NCI-H2029 (cell line): ENCODE data around the gene DPP10.

ENCODE experiments used
- DNase-seq: peaks from one replicate; lab custom pipeline; 2025; lab: John Stamatoyannopoulos, UW

DPP10 gene

GRCh38 chr2:115568643-115569042 is 1126.2 kb downstream of the DPP10 start:
- no peak for DNase-seq

GRCh38 chr2:115569547-115569946 is 1127.1 kb downstream of the DPP10 start:
- DNase-seq, result no peak

- no peak for DNase-seq
Observed at GRCh38 chr2:115572746-115573145, 1130.3 kb downstream of the DPP10 start.

- DNase-seq, result no peak
Observed at GRCh38 chr2:115573756-115574155, 1131.3 kb downstream of the DPP10 start.

DNA sequence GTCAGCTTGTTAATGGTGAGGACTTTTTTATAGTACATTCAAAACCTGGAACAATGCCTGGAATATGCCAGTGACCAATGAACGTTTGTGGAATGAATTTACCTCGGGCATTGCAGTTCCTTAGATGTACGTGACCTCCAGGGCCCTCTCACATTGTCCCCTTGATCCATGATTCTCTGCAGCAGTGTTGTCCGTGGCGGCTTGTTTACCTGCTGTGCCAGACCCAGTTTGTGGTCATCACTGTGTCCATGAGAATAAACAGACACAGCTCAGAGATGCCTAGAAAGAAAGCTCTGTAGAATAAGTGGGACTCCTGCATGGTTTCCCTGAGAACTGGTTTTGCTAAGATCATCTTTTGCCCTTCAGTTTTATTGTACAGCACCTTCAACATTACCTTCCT is 1132.2 kb downstream of the DPP10 start:
- DNase-seq, result peak; percentile 5

GRCh38 chr2:115580784-115581183 is 1138.3 kb downstream of the DPP10 start:
- no peak for DNase-seq

GRCh38 chr2:115584507-115584906 is 1142.1 kb downstream of the DPP10 start:
- no peak for DNase-seq

DNA sequence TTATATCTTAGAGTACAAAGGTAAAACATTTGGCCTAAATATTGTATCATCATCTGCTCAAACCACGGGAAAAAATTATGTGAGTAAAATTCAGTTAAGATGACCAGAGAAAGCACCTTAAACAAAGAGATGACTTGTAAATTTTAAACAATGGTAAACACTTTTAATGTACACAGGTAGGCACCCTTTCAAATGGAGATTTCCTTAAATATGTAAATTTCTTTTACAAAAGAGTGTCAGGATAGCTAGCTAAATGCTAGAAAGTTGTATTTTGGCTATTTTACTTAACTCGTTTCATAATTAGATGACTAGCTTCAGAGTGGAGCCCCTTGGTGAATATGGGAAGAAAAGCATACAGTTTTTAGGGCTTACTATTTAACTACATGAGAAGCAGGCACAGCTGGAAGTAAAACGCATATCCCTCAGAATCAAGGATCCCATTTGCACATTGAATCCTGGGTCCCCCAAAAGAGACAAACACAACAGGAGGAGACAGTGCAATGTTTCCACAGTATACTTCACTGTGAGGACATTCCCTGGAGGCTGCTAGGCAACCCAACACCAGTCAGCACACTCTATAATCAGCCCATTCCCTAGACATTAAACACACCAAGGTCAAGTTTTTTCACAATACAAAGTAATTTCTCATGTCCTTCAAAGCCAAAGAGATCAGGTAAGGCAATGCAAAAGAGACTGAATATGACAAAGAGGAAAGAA is 1154.4 kb downstream of the DPP10 start:
- DNase-seq, result no peak

DNA sequence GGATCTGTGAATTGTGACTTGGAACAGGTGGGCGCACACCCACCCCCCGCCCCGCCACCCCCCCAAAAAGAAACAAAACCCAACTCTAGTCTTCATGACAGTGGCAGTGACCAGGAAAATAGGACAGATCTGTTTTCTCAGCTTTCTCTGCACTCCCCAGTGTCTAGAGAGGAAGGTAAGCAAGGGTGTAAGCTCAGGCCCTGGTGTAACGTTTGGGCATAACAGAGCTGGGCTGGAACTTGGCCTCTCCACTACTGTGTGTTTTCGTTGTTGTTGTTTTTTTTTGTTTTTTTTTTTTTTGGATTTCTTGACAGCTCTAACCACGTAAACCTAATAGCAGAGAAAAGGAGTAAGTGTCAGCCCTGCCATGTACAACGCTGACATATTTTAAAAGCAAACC is 1160.8 kb downstream of the DPP10 start:
- DNase-seq, result no peak

GRCh38 chr2:115606350-115606749 is 1163.9 kb downstream of the DPP10 start:
- DNase-seq, result no peak

DNA sequence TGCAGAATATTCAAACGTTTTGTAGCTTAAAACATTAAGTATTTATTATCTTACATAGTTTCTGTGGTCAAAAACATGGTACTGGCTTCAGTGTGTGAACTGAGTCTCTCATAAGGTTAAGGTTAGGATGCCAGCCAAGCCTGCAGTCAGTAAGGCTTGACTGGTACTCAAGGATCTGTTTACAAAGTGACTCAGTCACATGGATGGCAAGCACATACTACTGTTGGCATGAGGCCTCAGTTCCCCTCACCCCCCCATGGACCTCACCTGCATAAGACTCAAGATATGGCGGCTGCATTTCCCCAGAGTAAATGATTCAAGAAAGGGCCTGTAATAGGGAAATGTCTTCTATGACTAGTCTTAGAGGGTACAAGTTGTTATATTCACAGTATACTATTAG is 1167.5 kb downstream of the DPP10 start:
- DNase-seq, result peak; percentile 85

DNA sequence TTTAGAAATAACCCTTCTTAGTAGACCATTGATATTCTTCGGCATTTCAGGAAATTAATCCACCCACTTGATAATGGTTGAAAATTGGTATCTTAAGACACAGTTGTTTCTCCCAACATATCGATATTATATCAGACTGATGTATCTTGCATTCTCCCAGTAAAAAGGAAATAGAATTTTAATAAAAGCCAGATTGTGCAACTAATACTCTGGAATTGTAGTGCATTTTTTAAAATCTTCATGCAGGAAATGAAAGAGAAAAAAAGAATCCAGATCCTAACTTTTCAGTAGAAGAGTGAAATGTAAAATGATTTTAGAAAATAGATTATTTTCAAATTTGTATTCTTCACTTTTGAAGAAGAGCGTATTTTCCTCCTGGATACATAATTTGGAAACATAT is 1168.4 kb downstream of the DPP10 start:
- no peak for DNase-seq

GRCh38 chr2:115624332-115624731 is 1181.9 kb downstream of the DPP10 start:
- DNase-seq, result no peak

DNA sequence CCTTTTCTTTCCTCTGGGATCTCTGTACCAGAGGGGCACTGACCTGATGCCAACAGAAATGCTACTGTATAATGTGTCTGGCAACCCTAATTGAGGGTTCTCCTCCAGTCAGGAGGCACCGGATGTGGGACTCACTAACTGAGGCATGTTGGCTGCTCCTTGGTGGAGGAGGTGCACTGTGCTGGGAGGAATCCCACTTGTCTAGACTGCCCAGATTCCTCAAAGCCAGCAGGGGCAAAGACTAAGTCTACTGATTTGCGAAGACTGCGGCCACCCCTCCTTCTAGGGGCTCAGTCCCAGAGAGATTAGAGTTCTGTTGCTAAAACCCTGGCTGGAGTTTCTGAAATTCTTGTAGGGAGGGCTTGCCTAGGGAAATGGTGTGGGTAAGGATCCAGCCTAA is 1192.1 kb downstream of the DPP10 start:
- DNase-seq, result no peak

GRCh38 chr2:115635430-115635829 is 1193.0 kb downstream of the DPP10 start:
- DNase-seq, result no peak

DNA sequence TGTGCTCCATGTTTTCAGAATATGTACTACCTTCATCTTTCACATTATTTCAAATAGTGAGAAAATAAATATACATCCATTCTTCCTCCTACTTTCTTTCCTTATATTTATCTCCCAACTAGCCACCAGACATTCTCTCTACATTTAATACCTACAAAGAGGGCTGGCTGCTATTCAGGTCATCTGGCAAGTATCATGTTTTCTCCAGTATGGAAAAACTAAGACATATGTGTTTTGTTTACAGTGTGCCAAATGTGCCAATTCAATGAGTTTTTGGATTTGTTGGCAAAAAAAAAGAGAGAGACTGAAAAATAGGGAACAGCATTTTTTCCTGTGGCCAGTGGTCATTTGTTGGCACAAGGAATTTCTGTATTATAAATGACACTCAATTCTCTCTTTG is 1207.3 kb downstream of the DPP10 start:
- DNase-seq, result no peak

- DNase-seq, result no peak
Observed at GRCh38 chr2:115650827-115651226, 1208.4 kb downstream of the DPP10 start.

DNA sequence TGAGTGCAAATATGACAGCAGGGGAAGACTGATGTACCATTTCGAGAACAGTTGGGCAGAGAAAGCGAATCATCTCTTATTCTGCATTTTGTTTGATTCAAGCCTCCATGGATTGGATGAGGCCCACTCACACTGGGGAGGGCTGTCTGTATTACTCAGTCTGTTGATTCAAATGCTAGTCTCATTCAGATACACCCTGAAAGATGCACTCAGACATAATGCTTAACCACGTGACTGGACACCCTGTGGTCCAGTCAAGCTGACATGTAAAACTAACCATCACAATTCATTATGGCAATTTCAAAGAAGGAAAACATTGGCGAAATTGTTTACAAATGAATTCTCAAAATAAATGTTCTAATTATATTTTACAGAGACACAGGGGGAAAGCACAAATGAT is 1210.2 kb downstream of the DPP10 start:
- no peak for DNase-seq

DNA sequence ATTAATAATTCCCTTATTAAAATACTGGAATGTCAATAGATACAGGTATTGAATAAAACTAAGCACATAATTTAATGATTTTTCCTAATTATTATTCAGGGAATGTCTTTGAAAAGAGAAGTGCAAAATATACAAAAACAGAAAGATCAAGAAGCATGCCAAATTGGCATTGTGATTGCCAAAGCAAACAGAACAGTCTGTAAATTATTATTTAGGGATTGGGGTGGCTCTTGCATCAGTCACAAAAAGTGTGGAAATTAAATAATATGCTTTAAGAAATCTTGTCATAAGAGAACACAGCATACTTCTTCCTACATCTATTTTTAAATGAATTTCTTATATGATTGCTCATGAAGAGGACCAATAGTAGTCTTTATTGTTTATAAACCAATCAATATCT is 1211.9 kb downstream of the DPP10 start:
- DNase-seq, result no peak

DNA sequence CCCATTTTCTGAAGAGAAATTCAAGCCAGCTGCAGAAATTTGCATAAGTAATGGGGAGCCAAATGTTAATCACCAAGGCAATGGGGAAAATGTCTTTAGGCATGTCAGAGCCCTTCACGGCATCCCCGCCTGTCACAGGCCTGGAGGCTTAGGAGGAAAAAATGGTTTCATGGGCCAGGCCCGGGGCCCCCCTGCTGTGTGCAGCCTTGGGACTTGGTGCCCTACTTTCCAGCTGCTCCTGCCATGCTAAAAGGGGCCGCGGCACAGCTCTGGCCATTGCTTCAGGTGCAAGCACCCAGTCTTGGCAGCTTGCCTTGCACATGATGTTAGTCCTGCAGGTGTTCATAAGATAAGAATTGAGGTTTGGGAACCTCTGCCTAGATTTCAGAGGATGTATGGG is 1235.7 kb downstream of the DPP10 start:
- DNase-seq, result no peak

DNA sequence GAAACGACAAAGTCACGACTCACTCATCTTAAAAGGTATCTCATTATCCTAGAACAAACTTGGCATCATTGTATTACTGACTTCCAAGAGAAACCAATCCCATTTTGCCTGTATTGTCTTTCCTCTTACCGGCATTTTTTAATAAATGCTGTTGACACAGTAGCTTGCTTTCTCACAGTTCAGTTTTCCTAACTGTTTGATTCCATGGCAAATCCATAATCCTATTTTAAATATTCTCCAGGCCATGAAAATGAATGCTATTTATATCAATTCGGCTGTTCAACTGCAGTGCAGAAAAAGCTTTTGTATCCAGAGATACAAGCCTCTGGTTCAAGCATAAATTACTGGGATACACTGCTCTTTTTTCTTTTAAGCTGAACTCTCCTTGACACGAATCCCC is 1241.9 kb downstream of the DPP10 start:
- no peak for DNase-seq

DNA sequence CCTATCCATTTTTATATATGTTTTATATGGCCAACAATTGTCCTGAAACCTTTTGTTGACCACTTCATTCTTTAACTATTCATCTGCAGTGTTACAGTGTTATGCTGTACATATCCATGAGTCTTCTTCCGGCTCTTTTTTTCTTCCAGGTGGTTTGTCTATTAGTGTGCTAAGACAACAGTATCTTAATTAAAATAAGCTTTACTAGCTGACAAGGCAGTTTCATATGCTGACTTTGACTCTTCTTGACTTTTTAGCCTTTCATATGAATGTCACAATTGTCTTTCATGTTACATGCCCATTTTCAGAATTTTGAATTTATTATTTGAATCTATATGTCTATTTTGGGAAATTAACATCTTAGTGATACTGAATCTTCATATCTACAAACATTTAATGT is 1249.0 kb downstream of the DPP10 start:
- no peak for DNase-seq

GRCh38 chr2:115694651-115695050 is 1252.2 kb downstream of the DPP10 start:
- no peak for DNase-seq

DNA sequence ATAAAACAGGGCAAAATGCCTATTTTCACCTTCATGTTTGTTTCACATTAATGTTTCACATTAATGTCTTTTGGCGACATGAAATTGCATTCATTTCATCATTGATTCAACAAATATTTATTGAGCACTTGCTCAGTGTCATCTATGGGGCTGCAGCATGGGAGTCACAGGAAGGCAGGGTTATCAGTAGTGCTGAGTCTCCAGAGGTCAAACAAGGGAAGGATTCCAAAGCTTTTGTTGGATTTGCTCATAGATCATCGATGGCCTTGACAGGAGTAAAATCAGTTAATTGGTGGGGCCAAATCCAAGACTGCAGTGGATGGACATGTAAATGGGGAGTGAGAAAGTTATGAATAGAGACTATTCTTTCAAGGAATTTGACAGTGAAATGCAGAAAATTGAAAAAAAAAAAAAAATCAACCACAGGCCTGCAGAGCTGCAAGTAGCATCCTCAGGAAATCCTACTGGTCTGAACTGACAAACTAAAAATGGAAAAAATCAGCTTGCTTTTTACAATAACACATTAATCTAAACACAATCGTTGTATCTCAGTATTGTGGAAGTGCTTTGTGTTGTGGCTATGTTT is 1290.8 kb downstream of the DPP10 start:
- DNase-seq, result no peak
